ENCODE results near the gene MFSD6.
"Not testable (repeated sequence)": the region's sequence is repeated elsewhere in the genome, so short reads cannot be mapped to it uniquely, and the experiment has no call there.

MFSD6 gene

DNA sequence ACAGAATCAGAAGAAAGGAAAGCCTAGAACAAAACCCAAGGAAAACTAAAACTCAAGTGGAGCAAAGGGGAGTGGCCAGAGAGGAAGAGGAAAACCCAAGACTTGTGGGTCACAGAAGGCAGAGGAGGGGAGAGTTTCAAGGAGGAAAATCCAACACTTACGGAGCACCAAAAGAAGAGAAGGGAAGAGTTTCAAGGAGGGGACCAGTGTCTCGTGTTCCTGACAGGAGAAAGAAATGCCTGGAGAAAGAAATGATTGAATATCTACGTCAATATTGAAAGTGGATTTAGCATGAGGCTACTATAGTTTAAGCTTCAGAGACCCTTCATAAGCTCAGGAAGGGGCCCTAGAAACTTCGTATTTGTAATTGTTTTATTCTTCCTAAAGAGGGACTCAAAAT lies 1.4 kb upstream of the MFSD6 start:
- DNase-seq = no peak

DNA sequence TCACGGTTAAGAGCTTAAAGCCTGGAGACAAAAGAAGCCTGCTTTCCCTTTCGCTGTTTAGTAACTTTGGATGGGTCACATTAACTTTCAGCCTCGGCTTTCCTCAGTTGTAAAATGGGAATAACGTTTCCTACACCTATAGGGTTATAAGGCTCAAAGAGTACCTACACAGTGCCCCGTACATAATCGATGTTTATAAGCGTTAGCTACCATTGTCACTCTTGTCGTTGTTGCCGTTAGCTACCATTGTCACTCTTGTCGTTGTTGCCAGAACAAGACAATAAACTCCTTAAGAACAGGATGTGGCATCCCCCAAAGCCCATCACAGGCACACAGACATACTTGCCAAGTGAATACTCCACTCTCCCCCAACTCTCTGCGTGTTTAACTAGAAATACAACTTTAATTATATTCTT lies 901 bp upstream of the MFSD6 start:
- peak; percentile 28 for DNase-seq

DNA sequence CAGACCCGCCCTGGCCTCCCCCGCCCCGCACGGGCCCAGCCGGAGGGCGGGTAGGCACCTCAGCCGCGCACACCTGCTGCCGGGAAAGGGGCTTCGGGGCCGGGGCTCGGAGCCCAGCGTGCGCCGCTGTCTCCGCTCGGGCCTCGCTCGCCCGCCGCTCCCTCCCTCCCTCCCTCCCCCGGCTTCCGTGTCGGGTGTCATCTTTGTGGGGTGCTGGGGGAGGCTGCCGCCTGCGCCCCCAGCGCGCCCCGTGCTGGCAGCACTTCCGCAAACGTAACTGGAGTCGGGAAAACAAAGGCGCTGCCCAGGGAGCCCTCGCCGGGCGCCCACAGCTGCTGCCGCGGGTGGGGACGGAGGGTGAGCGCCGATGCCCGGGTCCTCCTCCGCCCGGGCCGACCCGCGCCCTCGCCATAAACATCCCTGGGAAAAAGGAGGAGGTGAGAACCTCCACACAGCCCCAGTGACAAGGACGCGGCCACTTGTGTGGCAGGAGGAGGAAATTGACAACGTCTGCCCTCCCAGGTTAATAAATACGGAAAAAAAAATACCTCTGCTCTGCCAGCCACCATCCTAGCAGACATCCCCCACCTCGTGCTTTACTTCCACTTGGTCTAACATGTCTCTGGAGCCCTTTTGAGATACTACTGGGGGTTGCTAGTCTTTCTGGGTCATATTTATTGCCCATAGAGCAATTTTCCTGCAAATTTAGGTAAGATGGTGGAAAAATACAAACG lies 550 bp downstream of the MFSD6 start:
- DNase-seq = peak; percentile 69

DNA sequence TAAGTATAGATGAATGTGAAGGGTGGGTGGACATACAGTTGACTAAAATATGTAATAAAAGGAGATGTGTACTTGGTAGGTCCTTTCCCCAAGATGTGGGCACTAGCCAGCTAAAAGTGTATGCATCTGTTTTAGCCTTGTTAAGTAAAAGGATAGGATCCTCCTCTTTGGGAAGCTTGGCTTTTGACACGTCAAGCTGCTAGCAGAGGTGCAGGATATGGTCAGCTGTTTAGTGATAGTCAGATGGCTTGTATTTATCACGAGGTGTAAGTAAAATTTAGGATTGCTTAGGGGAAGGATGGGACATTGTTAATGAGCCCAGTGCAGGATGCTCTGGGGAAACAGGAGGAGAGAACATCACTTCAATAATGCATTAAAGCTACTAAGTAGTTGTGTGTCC lies 1.5 kb downstream of the MFSD6 start:
- DNase-seq = no peak

DNA sequence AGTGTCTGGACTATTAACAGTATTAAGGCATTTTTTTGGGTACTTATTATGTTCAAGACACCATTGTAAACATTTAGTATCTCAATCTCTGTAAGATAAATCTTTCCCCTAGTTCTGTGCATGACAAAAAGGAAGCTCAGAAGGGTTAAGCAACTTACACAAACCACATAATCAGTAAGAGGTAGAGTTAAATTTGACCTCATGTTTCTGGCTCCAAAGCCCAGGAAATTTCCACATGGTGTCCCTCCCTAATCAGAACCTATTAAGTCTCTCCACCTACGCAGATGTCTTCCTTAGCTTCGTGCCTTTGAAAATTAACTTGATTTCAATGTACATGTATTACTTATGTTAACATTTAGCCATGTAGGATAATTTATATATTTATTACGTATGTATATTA lies 2.0 kb downstream of the MFSD6 start:
- DNase-seq = no peak

DNA sequence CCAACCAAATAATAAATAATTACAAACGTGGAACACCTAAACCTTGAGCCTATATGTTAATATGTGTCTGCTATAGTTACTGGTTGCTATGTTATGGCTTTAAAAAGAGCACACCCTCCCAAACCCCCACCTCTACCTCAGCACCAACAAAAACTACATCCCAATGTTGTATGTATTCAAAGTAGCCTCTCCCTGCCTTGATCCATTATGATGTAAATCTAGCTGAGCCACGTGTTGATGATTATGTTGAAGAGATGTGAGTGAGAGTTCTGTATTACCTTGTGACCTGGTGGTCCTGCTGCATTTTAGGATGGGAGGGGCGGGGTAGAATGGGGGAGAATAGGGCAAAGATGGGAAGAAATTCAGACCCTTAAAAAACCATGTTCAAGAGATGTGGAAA lies 4.8 kb downstream of the MFSD6 start:
- no peak for DNase-seq

DNA sequence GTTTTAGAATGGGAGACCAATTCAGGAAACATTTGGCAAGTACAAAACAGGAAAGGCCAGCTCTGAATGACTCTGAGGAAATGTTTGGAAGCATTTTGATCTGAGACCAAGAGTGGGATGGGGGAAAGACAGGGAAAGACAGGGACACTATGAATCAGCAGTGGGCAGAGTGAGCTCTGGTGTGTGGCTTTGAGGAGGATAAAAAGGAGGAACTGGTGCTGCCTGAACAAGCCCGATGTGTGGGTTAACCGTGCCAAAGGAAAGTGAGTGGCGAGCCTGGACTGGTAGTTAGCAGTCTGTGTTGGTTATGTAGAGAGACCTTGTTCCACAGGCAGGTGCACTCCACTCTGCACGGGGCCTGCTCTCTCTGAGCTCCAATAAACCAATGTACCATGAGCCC lies 5.3 kb downstream of the MFSD6 start:
- DNase-seq = no peak

DNA sequence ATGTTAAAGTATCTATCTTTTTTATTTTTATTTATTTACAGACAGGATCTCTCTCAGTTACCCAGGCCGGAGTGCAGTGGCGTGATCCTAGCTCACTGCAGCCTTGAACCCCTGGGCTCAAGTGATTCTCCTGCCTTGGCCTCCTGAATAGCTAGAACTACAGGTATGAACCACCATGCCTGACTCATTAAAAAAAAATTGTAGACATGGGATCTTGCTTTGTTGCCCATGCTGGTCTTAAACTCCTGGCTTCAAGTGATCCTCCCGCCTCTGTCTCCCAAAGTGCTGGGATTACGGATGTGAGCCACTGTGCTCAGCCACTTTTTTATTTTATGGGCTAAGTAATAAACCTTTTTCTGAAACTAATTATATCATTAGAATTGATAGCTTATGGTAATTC lies 7.1 kb downstream of the MFSD6 start:
- DNase-seq = no peak

DNA sequence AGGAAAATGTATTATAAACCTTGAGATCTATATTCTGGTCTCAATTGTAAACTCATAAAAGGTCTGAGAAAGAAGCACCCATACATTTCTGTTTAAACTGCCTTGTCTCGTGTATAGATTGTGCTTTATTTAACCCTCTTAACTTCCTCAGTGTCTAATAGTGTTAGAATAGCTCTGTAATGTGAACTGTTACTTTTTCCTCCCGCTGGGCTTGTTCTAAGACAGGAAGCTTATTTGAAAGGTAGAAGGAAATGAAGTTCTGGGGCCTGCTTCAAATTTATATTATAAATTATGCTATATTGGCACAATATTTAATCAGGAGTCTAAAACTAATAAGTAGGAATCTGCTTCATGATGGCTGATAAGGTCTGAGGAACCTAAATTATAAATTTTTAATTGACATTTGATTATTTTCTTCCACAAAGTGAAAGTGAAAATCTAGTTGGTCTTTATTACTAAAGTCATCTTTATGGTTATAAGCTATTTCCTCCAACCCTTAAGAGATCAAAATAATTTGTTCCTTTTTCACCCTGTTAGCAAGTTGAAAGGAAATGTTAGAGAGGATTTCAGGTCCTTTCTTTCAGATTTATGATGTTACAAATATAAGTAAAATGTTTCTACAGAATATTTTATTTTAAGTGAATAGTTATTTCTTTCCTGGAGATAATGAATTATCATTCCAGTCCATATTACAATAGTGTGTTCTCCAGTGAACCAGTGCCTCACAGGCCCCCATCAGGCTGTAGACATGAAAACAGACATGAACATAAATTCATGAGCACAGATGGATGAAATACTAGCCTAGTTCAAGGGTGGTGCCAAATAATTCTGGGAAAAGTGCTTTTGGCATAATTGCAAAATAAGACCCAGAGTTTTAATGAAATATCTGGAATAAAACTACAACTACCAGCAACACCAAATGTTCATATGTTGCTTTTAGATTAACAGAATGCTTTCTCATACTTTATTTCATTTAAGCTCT lies 7.9 kb downstream of the MFSD6 start:
- DNase-seq = no peak

DNA sequence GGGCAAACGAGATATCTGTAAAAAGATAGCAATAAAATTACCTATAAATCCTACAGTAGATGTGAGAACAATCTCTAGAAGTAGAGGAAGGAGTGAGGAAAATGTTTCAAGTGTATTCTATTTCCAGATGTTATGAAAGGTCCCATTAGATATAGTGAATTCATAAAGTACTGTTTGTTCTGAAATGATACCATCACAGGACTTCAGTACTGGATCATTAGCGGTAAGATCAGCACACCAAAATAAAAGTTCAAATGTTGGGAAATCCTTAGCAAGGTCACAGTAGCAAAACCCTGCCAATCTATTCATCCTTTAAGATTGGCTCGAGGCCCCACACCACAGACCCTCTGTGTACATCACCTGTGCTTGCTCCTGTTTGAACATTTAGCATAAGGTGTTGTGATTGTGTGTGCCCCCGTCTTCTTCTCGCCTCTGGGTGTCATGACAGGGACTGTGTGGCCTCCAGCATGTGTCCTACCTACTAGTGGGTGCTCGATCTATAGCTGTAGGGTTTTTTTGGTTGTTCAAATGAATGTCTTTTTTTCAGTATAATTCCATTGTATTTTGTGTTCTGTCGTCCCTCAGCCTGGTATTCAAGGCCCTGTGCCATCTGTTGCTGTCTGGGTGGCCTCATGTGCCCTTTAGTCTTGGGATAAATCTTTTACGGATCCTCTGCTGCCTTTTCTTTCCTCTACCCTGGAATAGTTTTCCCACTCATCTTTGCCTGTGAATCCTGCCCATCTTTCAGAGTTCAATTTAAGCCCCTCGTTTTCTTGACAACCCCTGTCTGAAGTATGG lies 9.1 kb downstream of the MFSD6 start:
- no peak for DNase-seq

DNA sequence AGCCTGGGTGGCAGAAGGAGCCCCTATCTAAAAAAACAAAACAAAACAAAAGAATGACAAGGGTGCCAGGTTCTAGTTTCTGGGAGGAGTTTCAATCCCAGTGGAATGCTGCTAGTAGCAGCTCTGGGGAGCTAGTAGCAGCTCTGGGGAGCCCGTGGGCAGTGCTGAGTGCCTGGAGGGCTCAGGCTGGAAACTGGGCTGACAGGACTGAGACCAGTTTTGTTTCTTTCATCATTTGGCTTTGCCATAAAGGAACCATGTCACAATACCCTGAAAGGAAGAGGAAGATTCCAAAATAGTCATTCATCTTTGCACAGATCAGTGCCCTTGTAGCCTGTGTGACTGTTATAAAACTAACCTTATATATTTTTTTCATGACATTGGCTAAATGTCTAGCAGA lies 10.6 kb downstream of the MFSD6 start:
- DNase-seq = no peak

DNA sequence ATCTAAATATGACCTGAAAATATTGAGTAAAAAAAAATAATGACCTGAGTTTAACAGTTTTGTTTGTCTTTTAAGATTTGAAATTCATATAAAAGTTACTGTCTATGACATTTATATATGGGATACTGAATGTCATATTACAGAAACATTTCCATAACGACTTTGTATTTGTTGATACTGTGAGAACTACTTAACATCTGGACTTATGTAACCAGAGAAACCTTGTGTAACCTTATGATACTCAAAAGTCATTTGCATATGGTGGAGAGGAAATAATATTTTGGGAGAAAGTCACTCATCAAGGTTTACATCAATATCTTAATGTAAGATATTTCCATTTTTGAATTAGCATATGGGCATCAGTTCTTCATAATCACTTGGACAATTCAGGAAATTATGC lies 12.6 kb downstream of the MFSD6 start:
- no peak for DNase-seq

DNA sequence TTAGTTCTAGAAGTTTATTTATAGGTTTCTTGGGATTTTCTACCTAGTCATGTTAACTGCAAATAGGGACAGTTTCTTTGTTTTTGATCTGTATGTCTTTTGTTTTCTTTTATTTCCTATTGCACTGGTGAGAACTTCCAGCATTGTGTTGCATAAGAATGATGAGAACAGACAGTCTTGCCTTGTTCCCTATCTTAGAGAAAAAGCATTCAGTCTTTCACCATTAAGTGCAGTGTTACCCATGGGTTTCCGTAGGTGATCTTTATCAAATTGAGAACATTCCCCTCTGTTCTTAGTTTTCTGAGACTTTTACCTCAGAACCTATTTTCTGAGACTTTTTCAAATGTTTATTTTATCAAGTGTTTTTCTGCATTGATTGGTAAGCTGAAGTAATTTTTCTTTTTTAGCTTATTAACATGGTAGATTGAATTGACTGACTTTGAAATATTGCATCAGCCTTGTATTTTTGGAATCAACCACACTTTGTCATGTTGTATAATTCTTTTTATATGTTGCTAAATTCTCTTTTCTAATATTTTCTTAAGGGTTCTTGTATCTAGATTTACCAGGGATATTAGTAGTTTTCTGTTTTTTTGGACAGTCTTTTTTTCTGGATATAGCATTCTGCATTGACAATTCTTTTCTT lies 17.2 kb downstream of the MFSD6 start:
- DNase-seq = no peak

DNA sequence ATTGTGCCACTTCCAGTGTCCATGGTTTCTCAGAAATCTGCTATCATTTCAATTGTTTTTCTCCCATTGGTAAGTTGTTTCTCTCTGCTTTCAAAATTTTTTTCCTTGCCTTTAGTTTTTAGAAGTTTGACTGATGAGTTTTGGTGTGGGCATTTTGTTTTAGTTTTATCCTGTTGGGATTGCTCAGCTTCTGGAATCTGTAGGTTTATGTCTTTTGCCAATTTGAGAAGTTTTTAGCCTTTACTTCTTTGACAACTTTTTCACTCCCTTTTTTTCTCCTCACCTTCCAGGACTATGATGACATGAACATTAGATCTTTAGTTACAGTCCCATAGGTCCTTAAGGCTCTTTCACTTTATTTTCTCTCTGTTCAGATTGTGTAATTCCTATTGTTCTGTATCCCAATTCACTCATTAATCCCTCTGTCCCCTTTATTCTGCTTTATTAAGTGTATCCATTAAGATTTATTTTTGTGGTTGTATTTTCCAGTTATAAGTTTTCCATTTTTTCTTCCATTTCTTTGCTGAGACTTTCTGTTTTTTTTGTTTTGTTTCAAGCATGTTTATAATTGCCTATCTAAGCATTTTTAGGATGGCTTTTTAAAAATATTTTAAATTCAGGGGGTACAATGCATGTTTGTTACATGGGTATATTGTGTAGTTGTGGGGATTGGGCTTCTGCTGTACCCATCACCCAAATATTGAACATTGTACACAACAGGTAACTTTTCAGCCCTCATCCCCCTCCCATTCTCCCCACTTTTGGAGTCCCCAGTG lies 17.9 kb downstream of the MFSD6 start:
- no peak for DNase-seq

DNA sequence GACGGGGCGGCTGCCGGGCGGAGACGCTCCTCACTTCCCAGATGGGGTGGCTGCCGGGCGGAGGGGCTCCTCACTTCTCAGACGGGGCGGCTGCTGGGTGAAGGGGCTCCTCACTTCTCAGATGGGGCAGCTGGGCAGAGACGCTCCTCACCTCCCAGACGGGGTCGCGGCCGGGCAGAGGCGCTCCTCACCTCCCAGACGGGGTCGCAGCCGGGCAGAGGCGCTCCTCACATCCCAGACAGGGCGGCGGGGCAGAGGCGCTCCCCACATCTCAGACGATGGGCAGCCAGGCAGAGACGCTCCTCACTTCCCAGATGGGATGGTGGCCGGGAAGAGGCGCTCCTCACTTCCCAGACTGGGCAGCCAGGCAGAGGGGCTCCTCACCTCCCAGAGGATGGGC lies 22.7 kb downstream of the MFSD6 start:
- not testable (repeated sequence) for DNase-seq

DNA sequence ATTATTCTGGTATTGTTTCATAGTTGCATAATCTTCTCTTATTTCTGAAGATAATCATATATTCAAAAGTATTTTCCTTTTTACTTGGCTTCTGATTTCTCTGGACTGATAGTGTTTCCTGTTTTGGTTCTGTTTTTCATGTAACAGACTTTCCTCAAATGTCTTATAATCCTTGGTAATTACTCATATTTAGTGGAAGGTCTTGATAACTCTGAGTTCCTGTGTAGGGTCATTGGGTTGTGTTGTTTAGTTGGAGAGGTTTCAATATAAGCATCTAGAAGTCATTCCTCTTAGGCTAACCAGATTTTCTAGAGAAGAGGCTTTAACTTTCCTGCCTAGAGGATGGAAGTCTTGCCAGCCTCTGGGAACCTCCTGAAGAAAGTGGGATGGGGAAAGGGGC lies 23.8 kb downstream of the MFSD6 start:
- no peak for DNase-seq

DNA sequence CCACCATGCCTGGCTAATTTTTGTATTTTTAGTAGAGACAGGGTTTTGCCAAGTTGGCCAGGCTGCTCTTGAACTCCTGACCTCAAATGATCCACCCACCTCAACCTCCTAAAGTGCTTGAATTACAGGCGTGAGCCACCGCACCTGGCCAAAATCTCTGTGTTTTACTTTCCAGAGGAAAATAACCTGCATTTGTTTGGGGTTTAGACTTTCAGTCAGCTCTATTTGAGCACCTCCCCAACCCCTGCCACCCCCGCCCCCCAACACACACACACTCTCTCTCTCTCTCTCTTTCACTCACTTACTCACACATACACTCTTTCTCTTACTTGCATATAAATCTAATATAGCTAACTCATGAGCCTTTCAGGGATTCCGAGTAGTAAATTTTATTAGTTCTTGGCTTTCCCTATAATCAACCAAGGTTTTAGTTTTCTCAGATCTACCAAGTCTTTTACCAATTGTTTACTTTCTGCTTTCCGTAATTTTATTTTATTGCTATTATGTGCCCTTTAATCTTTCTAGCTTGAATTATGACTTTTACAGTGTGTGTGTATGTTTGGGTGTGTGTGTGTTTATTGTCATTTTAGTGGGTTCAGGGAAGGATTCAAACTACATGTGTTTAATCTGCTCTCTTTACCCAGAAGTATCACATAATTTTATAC lies 24.5 kb downstream of the MFSD6 start:
- no peak for DNase-seq

DNA sequence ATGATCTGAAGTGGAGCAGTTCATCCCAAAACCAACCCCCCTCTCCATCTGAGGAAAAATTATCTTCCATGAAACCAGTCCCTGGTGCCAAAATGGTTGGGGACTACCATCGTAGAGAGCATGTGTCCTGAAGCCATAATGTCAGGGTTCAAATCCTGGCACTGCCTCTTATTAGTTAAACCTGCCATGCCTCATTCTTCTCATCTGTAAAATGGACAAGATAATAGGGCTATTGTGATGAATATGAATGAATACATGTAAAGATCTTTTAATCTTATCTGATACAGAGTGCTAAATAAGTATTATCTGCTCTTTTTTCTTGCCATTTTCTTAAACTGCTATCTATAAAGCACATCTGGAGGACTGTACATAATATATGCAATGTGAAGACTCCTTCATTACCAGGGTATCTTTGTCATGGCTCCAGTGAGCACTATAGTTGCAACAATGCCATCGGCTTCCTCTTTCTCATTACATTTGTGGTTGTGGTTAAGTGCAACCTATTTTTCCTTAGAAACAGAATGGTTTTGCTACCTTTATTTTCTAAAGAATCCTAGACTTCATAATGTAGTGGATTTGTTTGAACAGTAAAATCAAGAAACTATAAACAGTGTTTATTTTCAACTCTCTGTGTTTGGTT lies 27.0 kb downstream of the MFSD6 start:
- no peak for DNase-seq

DNA sequence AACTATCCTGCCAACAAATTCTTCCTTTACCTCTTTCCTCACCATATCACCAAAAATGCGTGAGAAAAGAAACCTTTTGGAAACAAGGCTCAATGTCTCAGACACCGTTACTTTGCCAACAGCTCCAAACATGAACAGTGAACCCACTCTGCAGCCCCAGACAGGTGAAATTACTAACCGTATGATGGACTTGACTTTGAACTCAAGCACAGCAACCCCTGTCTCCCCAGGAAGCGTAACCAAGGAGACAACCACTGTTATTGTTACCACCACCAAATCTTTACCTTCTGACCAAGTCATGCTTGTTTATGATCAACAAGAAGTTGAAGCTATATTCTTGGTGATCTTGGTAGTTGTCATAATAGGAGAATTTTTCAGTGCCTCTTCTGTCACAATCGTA lies 28.4 kb downstream of the MFSD6 start:
- no peak for DNase-seq

DNA sequence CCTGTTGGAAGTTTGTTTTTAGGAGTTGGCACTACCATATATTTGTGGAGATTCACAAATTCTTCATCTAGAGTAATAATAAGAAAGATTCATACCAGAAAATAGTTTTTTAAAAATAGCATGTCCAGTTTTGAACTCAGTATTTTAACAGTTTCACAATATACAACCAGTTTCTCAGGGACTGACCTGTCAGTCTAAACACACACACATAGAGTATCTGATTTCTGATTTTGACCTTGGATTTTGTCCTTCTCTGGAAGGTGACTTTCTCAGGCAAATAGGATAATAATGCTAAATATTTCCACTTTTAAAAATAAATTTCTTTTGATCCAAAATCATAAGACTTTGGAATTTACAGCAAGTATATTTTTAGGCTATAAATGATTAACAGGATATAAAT lies 32.0 kb downstream of the MFSD6 start:
- no peak for DNase-seq

DNA sequence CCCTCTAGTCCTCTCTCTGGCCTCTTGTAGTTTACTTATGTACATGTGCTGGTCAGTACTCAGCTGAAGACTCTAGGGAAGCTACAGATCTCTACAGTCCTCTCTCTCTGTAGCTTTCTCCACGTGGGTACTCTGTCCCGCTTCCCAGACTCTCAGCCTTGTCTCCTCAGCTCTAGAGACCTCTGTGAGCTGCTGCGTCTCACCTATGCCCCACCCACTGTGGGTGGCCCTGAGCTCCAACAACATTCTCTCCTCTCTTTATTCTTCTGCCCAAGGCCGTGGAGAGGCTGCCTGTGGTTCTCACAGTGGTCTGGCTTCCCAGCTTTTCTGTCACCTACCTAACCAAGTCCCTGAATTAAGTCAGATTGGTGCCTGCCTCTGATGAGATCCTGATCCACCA lies 33.4 kb downstream of the MFSD6 start:
- no peak for DNase-seq

All from stimulated activated naive CD4-positive, alpha-beta T cell treated with Interleukin-2 at 50 U/mL for 16 hours (primary cell).